ENCODE results near the gene ITGA2. TPM values are rescaled to one million over a fixed set of nuclear protein-coding genes. Genes with fewer than 3 reads are reported as not detected.
"Not testable (repeated sequence)": the region's sequence is repeated elsewhere in the genome, so short reads cannot be mapped to it uniquely, and the experiment has no call there.

ITGA2 gene
- total RNA-seq, 2 donors from 2014 or later: 18.3 to 19.7 TPM

GRCh38 chr5:52956915-52957747, 32.0 kb upstream of the ITGA2 start:
- Histone ChIP-seq H3K36me3 (no peaks in the 10 kb centered on the region), H3K9me3 (no peaks in the 10 kb centered on the region), H3K9ac (ENCODE audit: low read depth in 2 of 2, low read length in 2 of 2) (no peak overlapping the region), H3K4me1 (no peaks in the 10 kb centered on the region), H3K27me3 (no peaks in the 10 kb centered on the region), H3K4me3 (no peak overlapping the region), H3K27ac (no peak overlapping the region)
- no peak for TF ChIP-seq CTCF (IDR thresholded peaks at IDR 0.05)
- no peak for DNase-seq
- intact Hi-C loops (cut with DNase I): no loop called here

GRCh38 chr5:52961274-52961681, 27.9 kb upstream of the ITGA2 start:
- no peaks in the 10 kb centered on the region for H3K36me3 ChIP-seq
- H3K27ac ChIP-seq: no peak overlapping the region
- H3K9ac ChIP-seq (ENCODE audit: low read depth in 2 of 2, low read length in 2 of 2): no peak overlapping the region
- no peak overlapping the region for H3K4me3 ChIP-seq
- DNase-seq: no peak
- no peaks in the 10 kb centered on the region for H3K27me3 ChIP-seq
- H3K9me3 ChIP-seq: no peaks in the 10 kb centered on the region
- intact Hi-C loops (cut with DNase I): no loop called here
- H3K4me1 ChIP-seq: no peaks in the 10 kb centered on the region
- no peak for TF ChIP-seq CTCF (IDR thresholded peaks at IDR 0.05)

- Histone ChIP-seq H3K4me1 (no peaks in the 10 kb centered on the region), H3K9me3 (no peaks in the 10 kb centered on the region), H3K36me3 (no peaks in the 10 kb centered on the region), H3K9ac (ENCODE audit: low read depth in 2 of 2, low read length in 2 of 2) (no peak overlapping the region), H3K27ac (no peak overlapping the region), H3K4me3 (no peak overlapping the region), H3K27me3 (no peaks in the 10 kb centered on the region)
- TF ChIP-seq CTCF (IDR thresholded peaks at IDR 0.05): no peak
- DNase-seq: no peak
- intact Hi-C loops (cut with DNase I): no loop called here
Measured at GRCh38 chr5:52963636-52964035, 25.5 kb upstream of the ITGA2 start.

- H3K27ac ChIP-seq: no peak overlapping the region
- H3K4me1 ChIP-seq: no peaks in the 10 kb centered on the region
- no peaks in the 10 kb centered on the region for H3K36me3 ChIP-seq
- TF ChIP-seq CTCF (IDR thresholded peaks at IDR 0.05): no peak
- H3K4me3 ChIP-seq: no peak overlapping the region
- intact Hi-C loops (cut with DNase I): no loop called here
- no peaks in the 10 kb centered on the region for H3K9me3 ChIP-seq
- no peak for DNase-seq
- no peaks in the 10 kb centered on the region for H3K27me3 ChIP-seq
- H3K9ac ChIP-seq (ENCODE audit: low read depth in 2 of 2, low read length in 2 of 2): no peak overlapping the region
Measured at GRCh38 chr5:52964138-52964537, 25.0 kb upstream of the ITGA2 start.

GRCh38 chr5:52976157-52976556, 13.0 kb upstream of the ITGA2 start:
- intact Hi-C loops (cut with DNase I); H3K9me3 ChIP-seq; H3K4me1 ChIP-seq; H3K9ac ChIP-seq (ENCODE audit: low read depth in 2 of 2, low read length in 2 of 2); H3K27ac ChIP-seq; H3K27me3 ChIP-seq; H3K36me3 ChIP-seq; DNase-seq; H3K4me3 ChIP-seq: not testable (repeated sequence)

- intact Hi-C loops (cut with DNase I): no loop called here
- Histone ChIP-seq H3K27me3 (no peaks in the 10 kb centered on the region), H3K9ac (ENCODE audit: low read depth in 2 of 2, low read length in 2 of 2) (no peak overlapping the region), H3K36me3 (no peaks in the 10 kb centered on the region), H3K9me3 (no peaks in the 10 kb centered on the region), H3K4me3 (no peak overlapping the region), H3K27ac (no peak overlapping the region), H3K4me1 (no peaks in the 10 kb centered on the region)
- TF ChIP-seq CTCF (IDR thresholded peaks at IDR 0.05): no peak
- no peak for DNase-seq
Measured at GRCh38 chr5:52977264-52977897, 11.8 kb upstream of the ITGA2 start.

Data from colonic mucosa (tissue), 4 donors.